BJ (cell line): Measurements from ENCODE around the gene CASK. TPM values are rescaled to one million over a fixed set of nuclear protein-coding genes. Genes with fewer than 3 reads are reported as not detected.

Experiments used
- CTCF ChIA-PET: fragments of 350-600 bp; formaldehyde crosslinking; extraction: SDS; loops from one replicate; lab custom pipeline; 2021; ENCODE audit warnings: antibody characterized with exemption, inconsistent platforms; lab: Yijun Ruan, JAX
- POLR2A ChIA-PET: fragments of 300-600 bp; sonication (Branson Sonifier 250); formaldehyde crosslinking; extraction: SDS; loops from one replicate; lab custom pipeline; 2021; ENCODE audit warnings: antibody characterized with exemption; lab: Charles Lee
- DNase-seq: peaks from one replicate; pipeline ENCODE4 v3.0.0-alpha.2; 2011; ENCODE audit warnings: low read depth
- H3K27me3 ChIP-seq: 2 replicates; pipeline ENCODE4 v1.6.0; 2011; ENCODE audit warnings: low read length; ENCODE audit not compliant: control insufficient read depth, insufficient read depth
- H3K36me3 ChIP-seq: 2 replicates; pipeline ENCODE4 v1.5.1; 2011; ENCODE audit warnings: low read length; ENCODE audit not compliant: control insufficient read depth, insufficient read depth
- H3K4me3 ChIP-seq: 2 replicates; pipeline ENCODE4 v1.5.1; 2011; ENCODE audit warnings: low read depth, mild to moderate bottlenecking, control low read depth, low read length
- CTCF ChIP-seq: IDR thresholded peaks from 2 replicates; pipeline ENCODE4 v1.5.1; 2011; ENCODE audit warnings: low read depth, mild to moderate bottlenecking, control low read depth, inconsistent platforms, low read length, moderate library complexity; ENCODE audit not compliant: insufficient read depth
- polyA plus RNA-seq: library from polyadenylated mRNA; depleted of rRNA; stranded (reverse); fragments of >200 nt; gene quantifications from 2 replicates; pipeline ENCODE4 v1.2.3, GENCODE V29; 2011

Gene CASK
- polyA plus RNA-seq, 1 experiment: 12.3 TPM

- ChIA-PET POLR2A (no interaction called here), CTCF (no interaction called here)
- no peaks in the 10 kb centered on the region for H3K36me3 ChIP-seq
- H3K4me3 ChIP-seq: no peak overlapping the region
- no peaks in the 10 kb centered on the region for H3K27me3 ChIP-seq
- DNase-seq: no peak
- no peak for TF ChIP-seq CTCF
These were observed 323.8 kb downstream of the CASK start for GRCh38 chrX:41599507-41599906.

GRCh38 chrX:41596596-41596995 lies 326.8 kb downstream of the CASK start:
- no peak for TF ChIP-seq CTCF
- no peak for DNase-seq
- ChIA-PET POLR2A (no interaction called here), CTCF (no interaction called here)
- Histone ChIP-seq H3K4me3 (no peak overlapping the region), H3K36me3 (no peaks in the 10 kb centered on the region), H3K27me3 (no peaks in the 10 kb centered on the region)

GRCh38 chrX:41594634-41595033 lies 328.7 kb downstream of the CASK start:
- Histone ChIP-seq H3K4me3 (no peak overlapping the region), H3K36me3 (no peaks in the 10 kb centered on the region), H3K27me3 (no peaks in the 10 kb centered on the region)
- ChIA-PET CTCF (no interaction called here), POLR2A (interaction anchor here (1.2 kb wide), 1 partner anchor 12 kb away, joined by 6 read pairs; no protein-coding TSS in a partner anchor)
- no peak for DNase-seq
- no peak for TF ChIP-seq CTCF

GRCh38 chrX:41591906-41592305 lies 331.4 kb downstream of the CASK start:
- TF ChIP-seq CTCF: no peak
- ChIA-PET CTCF (no interaction called here), POLR2A (no interaction called here)

GRCh38 chrX:41590641-41591040 lies 332.7 kb downstream of the CASK start:
- ChIA-PET CTCF (no interaction called here), POLR2A (no interaction called here)
- TF ChIP-seq CTCF: no peak
- H3K36me3 ChIP-seq: no peaks in the 10 kb centered on the region
- H3K27me3 ChIP-seq: no peaks in the 10 kb centered on the region
- H3K4me3 ChIP-seq: no peak overlapping the region
- DNase-seq: no peak

More at GRCh38 chrX:41591906-41592305, 331.4 kb downstream of the CASK start:
- Histone ChIP-seq H3K27me3 (no peaks in the 10 kb centered on the region), H3K36me3 (no peaks in the 10 kb centered on the region), H3K4me3 (no peak overlapping the region)
- no peak for DNase-seq
